HG03558 (cell line): ENCODE measurements around the gene TBX22.
"Not testable (repeated sequence)": the region's sequence is repeated elsewhere in the genome, so short reads cannot be mapped to it uniquely, and the experiment has no call there.

Experiments
- ATAC-seq: cut with Tn5 transposase; IDR thresholded peaks from one replicate; pipeline ENCODE4 v1.9.1; 2021; ENCODE audit warnings: moderate number of reproducible peaks; ENCODE audit not compliant: unreplicated experiment; ENCODE audit errors: extremely low read depth

Gene TBX22, protein sequence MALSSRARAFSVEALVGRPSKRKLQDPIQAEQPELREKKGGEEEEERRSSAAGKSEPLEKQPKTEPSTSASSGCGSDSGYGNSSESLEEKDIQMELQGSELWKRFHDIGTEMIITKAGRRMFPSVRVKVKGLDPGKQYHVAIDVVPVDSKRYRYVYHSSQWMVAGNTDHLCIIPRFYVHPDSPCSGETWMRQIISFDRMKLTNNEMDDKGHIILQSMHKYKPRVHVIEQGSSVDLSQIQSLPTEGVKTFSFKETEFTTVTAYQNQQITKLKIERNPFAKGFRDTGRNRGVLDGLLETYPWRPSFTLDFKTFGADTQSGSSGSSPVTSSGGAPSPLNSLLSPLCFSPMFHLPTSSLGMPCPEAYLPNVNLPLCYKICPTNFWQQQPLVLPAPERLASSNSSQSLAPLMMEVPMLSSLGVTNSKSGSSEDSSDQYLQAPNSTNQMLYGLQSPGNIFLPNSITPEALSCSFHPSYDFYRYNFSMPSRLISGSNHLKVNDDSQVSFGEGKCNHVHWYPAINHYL

GRCh38 chrX:80014141-80014940 is at the start of gene TBX22:
TBX22 (plus strand) TSS chrX:80014753; CDS start chrX:80022270, 7,517 bp downstream.
- no peak for ATAC-seq

GRCh38 chrX:79975605-79976004 is 38.9 kb upstream of the TBX22 start:
- ATAC-seq, result no peak

DNA sequence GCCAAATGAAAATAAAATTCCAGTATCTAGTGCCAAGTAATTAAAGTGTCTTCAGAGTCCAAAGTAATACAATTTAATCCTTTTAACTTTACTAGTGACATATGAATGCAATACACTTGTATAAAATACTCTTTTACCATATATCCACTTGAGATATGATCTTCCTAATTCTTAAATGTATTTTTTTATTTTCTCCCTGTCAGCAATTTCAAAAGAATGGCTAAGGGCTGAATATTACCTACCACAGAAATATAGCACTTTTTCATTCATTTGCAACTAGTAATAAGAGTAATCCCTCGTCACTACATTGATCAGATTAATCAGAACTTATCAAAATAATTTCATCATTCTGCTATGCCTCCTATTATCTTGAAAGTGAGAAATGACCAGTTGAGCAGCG is 10.1 kb upstream of the TBX22 start:
- no peak for ATAC-seq

DNA sequence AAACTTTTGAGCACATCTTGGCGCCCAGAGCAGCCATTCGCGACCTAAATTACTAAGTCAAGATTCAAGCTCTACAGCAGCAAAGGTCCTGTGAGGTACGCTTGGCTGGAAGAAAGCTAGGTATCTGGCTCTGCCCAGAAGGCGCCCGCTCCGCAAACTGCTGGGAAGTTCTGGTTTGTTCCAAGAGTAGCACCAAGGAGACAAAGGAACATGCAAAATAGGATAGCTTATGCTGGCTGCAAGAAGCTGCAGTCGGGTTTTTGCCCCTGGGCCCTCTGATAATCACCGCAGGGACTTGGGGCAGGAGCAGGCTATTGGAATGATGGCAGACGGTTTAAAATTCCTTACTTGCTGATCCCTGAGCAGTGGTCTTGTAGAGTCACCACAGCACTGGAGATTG is 3.0 kb upstream of the TBX22 start:
- ATAC-seq, result no peak

- ATAC-seq, result no peak
Measured at GRCh38 chrX:80016182-80016581, 1.6 kb downstream of the TBX22 start.

- ATAC-seq, result no peak
Measured at GRCh38 chrX:80021621-80022020, 7.1 kb downstream of the TBX22 start.

- ATAC-seq, result no peak
Measured at GRCh38 chrX:80022363-80023031, 7.9 kb downstream of the TBX22 start.

GRCh38 chrX:80026116-80026515 is 11.6 kb downstream of the TBX22 start:
- no peak for ATAC-seq

DNA sequence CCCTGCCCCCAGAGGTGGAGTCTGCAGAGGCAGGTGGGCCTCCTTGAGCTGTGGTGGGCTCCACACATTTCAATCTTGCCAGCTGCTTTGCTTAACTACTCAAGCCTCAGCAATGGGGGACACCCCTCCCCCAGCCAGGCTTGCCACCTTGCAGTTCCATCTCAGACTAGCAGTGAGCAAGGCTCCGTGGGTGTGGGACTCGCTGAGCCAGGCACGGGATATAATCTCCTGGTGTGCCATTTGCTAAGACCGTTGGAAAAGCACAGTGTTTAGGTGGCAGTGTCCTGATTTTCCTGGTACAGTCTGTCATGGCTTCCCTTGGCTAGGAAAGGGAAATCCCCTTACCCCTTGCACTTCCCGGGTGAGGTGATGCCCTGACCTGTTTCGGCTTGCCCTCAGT is 51.6 kb downstream of the TBX22 start:
- not testable (repeated sequence) for ATAC-seq

GRCh38 chrX:80075625-80076024 is 61.1 kb downstream of the TBX22 start:
- ATAC-seq, result not testable (repeated sequence)
